ENCODE results near the gene SP5. TPM values are rescaled to one million over a fixed set of nuclear protein-coding genes. Genes with fewer than 3 reads are reported as not detected.

Gene SP5
- total and polyA plus RNA-seq, 2 of the 4 experiments (the other 2 are of a cell fraction): not detected

DNA sequence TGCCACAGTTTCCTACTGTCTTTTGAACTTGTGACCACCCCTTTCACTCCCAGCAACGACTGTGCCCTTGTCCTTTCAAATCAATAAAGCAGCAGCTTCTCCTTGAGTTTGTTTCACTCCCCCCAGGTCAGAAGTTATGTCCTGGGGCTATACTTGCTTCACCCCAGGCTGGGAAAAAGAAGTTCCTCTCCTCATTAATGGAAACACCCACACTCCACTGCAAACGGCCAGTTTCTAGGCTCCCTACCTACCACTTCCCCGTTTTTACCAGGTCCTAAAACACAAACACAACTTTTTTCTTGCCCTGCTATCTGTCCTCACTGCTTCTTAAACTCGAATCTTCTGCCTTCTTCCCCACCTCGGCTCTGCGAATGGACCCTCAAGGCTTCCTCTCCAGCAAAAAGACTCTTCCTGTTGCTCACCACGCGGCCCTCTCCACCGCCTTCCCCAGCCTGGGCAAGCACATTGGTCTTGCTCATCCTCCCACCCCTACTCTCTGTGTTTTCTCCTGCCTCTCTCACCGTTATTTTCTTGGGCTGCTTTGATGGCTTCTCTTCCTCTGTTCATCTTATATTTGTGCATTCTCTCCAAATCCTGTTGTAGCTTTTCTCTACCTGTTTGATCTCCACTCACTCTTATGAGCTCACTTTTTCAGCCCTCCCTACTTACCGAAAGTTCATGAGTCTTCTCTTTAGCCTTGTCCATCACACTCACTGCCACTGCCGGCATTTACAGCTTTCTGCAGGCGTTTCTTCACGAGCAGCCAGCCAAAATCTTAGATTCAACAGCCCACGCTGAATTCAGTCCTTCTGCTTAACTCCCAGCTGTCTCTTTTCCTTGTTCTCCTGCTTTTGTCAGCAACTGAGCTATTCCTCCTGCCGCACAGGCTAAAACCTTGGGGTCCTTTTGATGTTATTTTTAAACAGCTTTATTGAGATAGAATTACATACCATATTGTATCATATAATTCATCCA, 7.0 kb upstream of the SP5 start (continued):
- TF ChIP-seq RFX5 (IDR thresholded peaks at IDR 0.05; ENCODE audit: low read depth, low read length) (no peak), RAD21 (IDR thresholded peaks at IDR 0.05; ENCODE audit: low read length) (no peak)

DNA sequence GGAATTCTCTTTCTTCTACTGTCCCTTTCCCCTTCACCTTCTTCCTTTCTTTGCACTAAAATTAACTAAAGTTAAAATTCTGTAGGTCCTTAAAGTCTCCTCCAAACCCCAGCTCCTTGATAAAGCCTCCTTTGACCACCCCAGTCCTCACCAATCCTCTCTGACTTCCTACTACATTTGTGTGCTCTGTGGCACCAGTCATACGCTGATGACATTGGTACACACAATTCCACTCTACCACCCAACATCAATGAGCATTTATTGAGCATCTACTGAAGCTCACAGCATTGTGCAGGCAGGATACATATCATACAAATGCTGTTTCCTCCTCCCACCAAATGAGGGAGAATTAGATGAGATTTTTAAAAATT, 4.5 kb upstream of the SP5 start:
- ChIA-PET CTCF (no interaction called here), POLR2A (ENCODE audit: unreplicated experiment) (no interaction called here)
- Histone ChIP-seq H3K4ac (ENCODE audit: low read depth, low read length) (no peak overlapping the region), H3K9me3 (ENCODE audit: control insufficient read depth, insufficient read depth, low read length) (peaks cover 3% of the 10 kb centered on the region; the same call in 1 of the 2 replicates), H3K4me2 (ENCODE audit: low read depth, low read length) (no peak overlapping the region), H4K5ac (ENCODE audit: low read depth, low read length) (no peak overlapping the region), H3K23ac (ENCODE audit: low read depth, low read length) (no peak overlapping the region), H2BK20ac (ENCODE audit: low read depth, low read length) (no peak overlapping the region), H3K9ac (ENCODE audit: low read depth, low read length) (no peak overlapping the region), H2BK15ac (ENCODE audit: low read depth, low read length) (no peak overlapping the region), H3K4me1 (ENCODE audit: control insufficient read depth, insufficient read depth, low read length) (no peaks in the 10 kb centered on the region; the same call in 1 of the 2 replicates), H3K4me3 (ENCODE audit: insufficient read depth, low read depth, low read length) (no peak overlapping the region), H3K27ac (ENCODE audit: insufficient read depth, low read length) (no peak overlapping the region), H3K36me3 (ENCODE audit: control insufficient read depth, insufficient read depth, low read length) (no peaks in the 10 kb centered on the region), H3K9me1 (ENCODE audit: insufficient read depth, low read length) (no peaks in the 10 kb centered on the region), H2AK5ac (ENCODE audit: low read depth, low read length) (no peak overlapping the region), H3K79me1 (ENCODE audit: low read depth in 1 of 2, low read length in 2 of 2) (no peaks in the 10 kb centered on the region), H3K27me3 (ENCODE audit: control insufficient read depth, insufficient read depth, low read length) (peaks cover 61% of the 10 kb centered on the region), H2AK9ac (replicated peaks; ENCODE audit: low read depth, low read length, poor library complexity) (no peak overlapping the region), H4K20me1 (ENCODE audit: insufficient read depth, low read length) (no peaks in the 10 kb centered on the region), H3K56ac (ENCODE audit: extremely low read depth, insufficient read depth, low read length) (no peak overlapping the region), H3K18ac (ENCODE audit: low read depth, low read length) (no peak overlapping the region), H4K91ac (ENCODE audit: insufficient read depth, low read depth, low read length) (no peak overlapping the region), H2AFZ (replicated peaks; ENCODE audit: low read length, poor library complexity) (no peak overlapping the region), H3K14ac (replicated peaks; ENCODE audit: low read depth, low read length) (no peak overlapping the region), H4K8ac (ENCODE audit: low read depth in 2 of 2, low read length in 2 of 2) (no peak overlapping the region), H2BK5ac (ENCODE audit: low read depth, low read length, poor library complexity, severe bottlenecking) (no peak overlapping the region), H2BK120ac (ENCODE audit: low read depth, low read length) (no peak overlapping the region)
- ATAC-seq (ENCODE audit: low read depth) (no peak), DNase-seq (no peak)
- TF ChIP-seq MAFK (IDR thresholded peaks at IDR 0.05; ENCODE audit: low read depth, low read length): no peak
- TF ChIP-seq, protein P1, sequence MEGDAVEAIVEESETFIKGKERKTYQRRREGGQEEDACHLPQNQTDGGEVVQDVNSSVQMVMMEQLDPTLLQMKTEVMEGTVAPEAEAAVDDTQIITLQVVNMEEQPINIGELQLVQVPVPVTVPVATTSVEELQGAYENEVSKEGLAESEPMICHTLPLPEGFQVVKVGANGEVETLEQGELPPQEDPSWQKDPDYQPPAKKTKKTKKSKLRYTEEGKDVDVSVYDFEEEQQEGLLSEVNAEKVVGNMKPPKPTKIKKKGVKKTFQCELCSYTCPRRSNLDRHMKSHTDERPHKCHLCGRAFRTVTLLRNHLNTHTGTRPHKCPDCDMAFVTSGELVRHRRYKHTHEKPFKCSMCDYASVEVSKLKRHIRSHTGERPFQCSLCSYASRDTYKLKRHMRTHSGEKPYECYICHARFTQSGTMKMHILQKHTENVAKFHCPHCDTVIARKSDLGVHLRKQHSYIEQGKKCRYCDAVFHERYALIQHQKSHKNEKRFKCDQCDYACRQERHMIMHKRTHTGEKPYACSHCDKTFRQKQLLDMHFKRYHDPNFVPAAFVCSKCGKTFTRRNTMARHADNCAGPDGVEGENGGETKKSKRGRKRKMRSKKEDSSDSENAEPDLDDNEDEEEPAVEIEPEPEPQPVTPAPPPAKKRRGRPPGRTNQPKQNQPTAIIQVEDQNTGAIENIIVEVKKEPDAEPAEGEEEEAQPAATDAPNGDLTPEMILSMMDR (conservative IDR thresholded peaks at IDR 0.05; ENCODE audit: low read depth, low read length): no peak
- TF ChIP-seq MXI1 (IDR thresholded peaks at IDR 0.05; ENCODE audit: borderline replicate concordance, low read depth, low read length): no peak
- no peak for TF ChIP-seq CHD1 (IDR thresholded peaks at IDR 0.05; ENCODE audit: low read depth, low read length)
- dilution Hi-C loops (cut with HindIII; ENCODE audit: low sequenced_read_pairs, unreplicated experiment): no loop called here
- intact Hi-C loops (cut with micrococcal nuclease): no loop called here
- BruUV-seq (replicated peaks): no TSS peak
- in situ Hi-C loops (cut with MboI; ENCODE audit: low sequenced_read_pairs): no loop called here
- 80% methylated on average over 1 of the region's 1 CpG; no CpG with 5 or more reads in 1 of the 2 experiments for WGBS, 2 experiments (ENCODE audit: extremely low coverage in 2 of 2, insufficient read length in 1 of 2)
